MM.1S (cell line): Measurements from ENCODE around the gene DENND4B.
"Not testable (repeated sequence)": the region's sequence is repeated elsewhere in the genome, so short reads cannot be mapped to it uniquely, and the experiment has no call there.

Experiments used
- EZH2 ChIP-seq: fragments of 300-600 bp; sonication (generic); optimal IDR thresholded peaks from 2 replicates; pipeline ENCODE3; 2017; ENCODE audit warnings: low read depth, mild to moderate bottlenecking, antibody characterized with exemption, low read length, mixed read lengths
- TF ChIP-seq, protein P1 (sequence below): fragments of 300-600 bp; sonication (generic); IDR thresholded peaks from 2 replicates; pipeline ENCODE4 v1.5.1; 2016; ENCODE audit warnings: antibody characterized with exemption, low read length, mixed read lengths

DNA sequence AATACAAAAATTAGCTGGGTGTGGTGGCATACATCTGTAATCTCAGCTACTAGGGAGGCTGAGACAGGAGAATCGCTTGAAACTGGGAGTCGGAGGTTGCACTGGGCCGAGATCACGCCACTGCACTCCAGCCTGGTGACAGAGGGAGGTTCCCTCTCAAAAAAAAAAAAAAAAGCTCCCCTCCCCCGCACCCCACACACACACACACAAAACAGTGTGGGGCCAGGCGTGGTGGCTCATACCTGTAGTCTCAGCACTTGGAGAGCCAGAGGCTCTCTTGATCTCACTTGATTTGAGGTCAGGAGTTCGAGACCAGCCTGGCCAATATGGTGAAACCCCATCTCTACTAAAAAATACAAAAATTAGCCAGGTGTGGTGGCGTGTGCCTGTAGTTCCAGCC is 40.6 kb downstream of the DENND4B start:
- TF ChIP-seq, protein P1, sequence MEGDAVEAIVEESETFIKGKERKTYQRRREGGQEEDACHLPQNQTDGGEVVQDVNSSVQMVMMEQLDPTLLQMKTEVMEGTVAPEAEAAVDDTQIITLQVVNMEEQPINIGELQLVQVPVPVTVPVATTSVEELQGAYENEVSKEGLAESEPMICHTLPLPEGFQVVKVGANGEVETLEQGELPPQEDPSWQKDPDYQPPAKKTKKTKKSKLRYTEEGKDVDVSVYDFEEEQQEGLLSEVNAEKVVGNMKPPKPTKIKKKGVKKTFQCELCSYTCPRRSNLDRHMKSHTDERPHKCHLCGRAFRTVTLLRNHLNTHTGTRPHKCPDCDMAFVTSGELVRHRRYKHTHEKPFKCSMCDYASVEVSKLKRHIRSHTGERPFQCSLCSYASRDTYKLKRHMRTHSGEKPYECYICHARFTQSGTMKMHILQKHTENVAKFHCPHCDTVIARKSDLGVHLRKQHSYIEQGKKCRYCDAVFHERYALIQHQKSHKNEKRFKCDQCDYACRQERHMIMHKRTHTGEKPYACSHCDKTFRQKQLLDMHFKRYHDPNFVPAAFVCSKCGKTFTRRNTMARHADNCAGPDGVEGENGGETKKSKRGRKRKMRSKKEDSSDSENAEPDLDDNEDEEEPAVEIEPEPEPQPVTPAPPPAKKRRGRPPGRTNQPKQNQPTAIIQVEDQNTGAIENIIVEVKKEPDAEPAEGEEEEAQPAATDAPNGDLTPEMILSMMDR: not testable (repeated sequence)
- TF ChIP-seq EZH2: not testable (repeated sequence)
